HuH-7 (cell line): ENCODE data around the gene DOCK8.
"Not testable (repeated sequence)": the region's sequence is repeated elsewhere in the genome, so short reads cannot be mapped to it uniquely, and the experiment has no call there.

Experiments
- DNase-seq: peaks from one replicate; pipeline ENCODE4 v3.0.0; 2011; ENCODE audit warnings: low spot score

DOCK8 gene

GRCh38 chr9:214648-215493 lies at the start of gene DOCK8:
TSS of gene DOCK8 (plus strand) at chr9:214865. CDS start at chr9:214977, 112 bp downstream.
- peak; percentile 67 for DNase-seq

GRCh38 chr9:169757-170156 lies 44.9 kb upstream of the DOCK8 start:
- DNase-seq = not testable (repeated sequence)

- DNase-seq = not testable (repeated sequence)
These were observed 36.4 kb upstream of the DOCK8 start for GRCh38 chr9:178140-178825.

- not testable (repeated sequence) for DNase-seq
These were observed 35.7 kb upstream of the DOCK8 start, which contains the start of gene ZNG1A for GRCh38 chr9:178970-179383. TSS of gene ZNG1A (minus strand) at chr9:179056. CDS start at chr9:178969, 87 bp downstream.

- not testable (repeated sequence) for DNase-seq
These were observed 15.1 kb upstream of the DOCK8 start for GRCh38 chr9:199601-200000.

GRCh38 chr9:206481-206880 lies 8.2 kb upstream of the DOCK8 start:
- no peak for DNase-seq

- no peak for DNase-seq
These were observed 5.4 kb upstream of the DOCK8 start for GRCh38 chr9:209143-209758.

GRCh38 chr9:211036-211435 lies 3.6 kb upstream of the DOCK8 start:
- DNase-seq = no peak

- DNase-seq = no peak
These were observed 3.1 kb upstream of the DOCK8 start for GRCh38 chr9:211557-211956.

- no peak for DNase-seq
These were observed 2.4 kb upstream of the DOCK8 start for GRCh38 chr9:212297-212696.

- not testable (repeated sequence) for DNase-seq
These were observed 764 bp upstream of the DOCK8 start for GRCh38 chr9:213901-214300.

- DNase-seq = no peak
These were observed 366 bp upstream of the DOCK8 start for GRCh38 chr9:214351-214647.

GRCh38 chr9:215631-216155 lies 1.0 kb downstream of the DOCK8 start:
- no peak for DNase-seq

- no peak for DNase-seq
These were observed 2.2 kb downstream of the DOCK8 start for GRCh38 chr9:216866-217265.

- no peak for DNase-seq
These were observed 3.3 kb downstream of the DOCK8 start for GRCh38 chr9:217950-218349.

GRCh38 chr9:219036-219435 lies 4.4 kb downstream of the DOCK8 start:
- not testable (repeated sequence) for DNase-seq

- DNase-seq = no peak
These were observed 5.2 kb downstream of the DOCK8 start for GRCh38 chr9:219670-220365.

- no peak for DNase-seq
These were observed 7.5 kb downstream of the DOCK8 start for GRCh38 chr9:221989-222776.

GRCh38 chr9:223152-223551 lies 8.5 kb downstream of the DOCK8 start:
- DNase-seq = no peak

GRCh38 chr9:224026-224425 lies 9.4 kb downstream of the DOCK8 start:
- DNase-seq = no peak
